Neural cell (in vitro differentiated cells): ENCODE measurements around the gene CNOT2.

Experiments used
- CTCF ChIP-seq: fragments of 450-650 bp; IDR thresholded peaks from 2 replicates; pipeline ENCODE4 v1.5.1; 2014; ENCODE audit warnings: antibody characterized with exemption, mild to moderate bottlenecking, moderate library complexity; ENCODE audit not compliant: poor library complexity, severe bottlenecking
- EZH2 ChIP-seq: fragments of 200-600, 300-800 bp; shearing (Covaris generic), sonication (generic); IDR thresholded peaks from 2 replicates; pipeline ENCODE4 v1.6.1; 2014; ENCODE audit warnings: antibody characterized with exemption, low read length, borderline replicate concordance, mild to moderate bottlenecking; ENCODE audit not compliant: insufficient read depth, poor library complexity, severe bottlenecking
- RAD21 ChIP-seq: fragments of 450-650 bp; conservative IDR thresholded peaks from 2 replicates; pipeline ENCODE4 v1.6.1; 2014; ENCODE audit warnings: antibody characterized with exemption, mild to moderate bottlenecking, moderate library complexity
- SMC3 ChIP-seq: fragments of 450-650 bp; conservative IDR thresholded peaks from 2 replicates; pipeline ENCODE4 v1.6.1; 2014; ENCODE audit warnings: antibody characterized with exemption, mild to moderate bottlenecking, moderate library complexity; ENCODE audit not compliant: poor library complexity
- TAF1 ChIP-seq: IDR thresholded peaks from 2 replicates; pipeline ENCODE4 v1.6.1; 2012; ENCODE audit warnings: low read depth

- no peak for TF ChIP-seq EZH2
- no peak for TF ChIP-seq CTCF
- TF ChIP-seq TAF1 = no peak
- no peak for TF ChIP-seq RAD21
- no peak for TF ChIP-seq SMC3
These were observed 146.4 kb downstream of the CNOT2 start for GRCh38 chr12:70389678-70390077.
